ENCODE results near the gene RYR1. TPM values are rescaled to one million over a fixed set of nuclear protein-coding genes. Genes with fewer than 3 reads are reported as not detected.
"Not testable (repeated sequence)": the region's sequence is repeated elsewhere in the genome, so short reads cannot be mapped to it uniquely, and the experiment has no call there.

RYR1 gene
- total and polyA plus RNA-seq, 5 donors from 2014 or later = 0.07 to 4.9 (median 0.41) TPM

DNA sequence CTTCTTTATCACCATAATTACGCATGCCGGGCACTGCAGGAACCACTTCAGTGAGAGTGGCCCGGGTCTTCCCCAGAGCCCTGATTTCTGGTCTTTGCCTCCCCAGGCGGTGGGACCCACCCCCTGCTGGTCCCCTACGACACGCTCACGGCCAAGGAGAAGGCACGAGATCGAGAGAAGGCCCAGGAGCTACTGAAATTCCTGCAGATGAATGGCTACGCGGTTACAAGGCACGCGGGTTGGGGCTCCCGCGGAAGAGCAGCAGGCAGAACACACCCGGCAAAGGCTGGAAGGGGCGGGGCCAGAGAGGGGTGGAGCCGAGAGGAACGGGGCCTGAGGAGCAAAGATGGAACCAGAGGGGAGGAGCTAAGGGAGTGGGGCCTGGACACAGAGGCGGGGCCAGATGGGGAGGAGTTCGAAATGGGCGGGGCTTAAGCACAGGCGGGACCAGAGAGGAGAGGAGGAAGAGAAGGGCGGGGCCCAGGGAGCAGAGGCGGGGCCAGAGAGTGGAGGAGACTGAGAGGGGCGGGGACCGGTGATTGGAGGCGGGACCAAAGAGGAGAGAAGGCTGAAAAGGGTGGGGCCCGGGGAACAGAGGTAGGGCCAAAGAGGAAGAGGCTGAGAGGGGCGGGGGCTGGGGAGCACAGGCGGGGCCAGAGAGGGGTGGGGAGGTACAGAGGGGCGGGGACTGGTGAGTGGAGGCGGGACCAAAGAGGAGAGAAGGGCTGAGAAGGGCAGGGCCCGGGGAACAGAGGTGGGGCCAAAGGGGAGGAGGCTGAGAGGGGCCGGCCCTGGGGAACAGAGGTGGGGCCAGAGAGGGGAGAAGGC is 73.4 kb downstream of the RYR1 start:
- peaks cover 0 to under 1% (median 0%) of the 10 kb centered on the region in 7 donors for H3K9me3 Mint-ChIP-seq
- peak overlapping the region in 1 of 4 donors; percentile 52 for H3K4me3 Mint-ChIP-seq
- peak; percentile 80 to 94 (median 93) for DNase-seq
- Histone ChIP-seq H3K4me3 (ENCODE audit: low read depth, low read length) (no peak overlapping the region), H3K27me3 (ENCODE audit: control insufficient read depth, insufficient read depth, low read length) (no peaks in the 10 kb centered on the region), H3K9me3 (ENCODE audit: control insufficient read depth in 2 of 2, low read length in 2 of 2) (no peaks in the 10 kb centered on the region), H3K36me3 (ENCODE audit: control insufficient read depth, insufficient read depth, low read length) (no peaks in the 10 kb centered on the region), H3K4me1 (ENCODE audit: control insufficient read depth, insufficient read depth, low read length, poor library complexity, severe bottlenecking) (peaks cover 8% of the 10 kb centered on the region), H3K27ac (ENCODE audit: insufficient read depth, low read length, poor library complexity, severe bottlenecking) (no peak overlapping the region)
- H3K36me3 Mint-ChIP-seq = no peaks in the 10 kb centered on the region
- no peaks in the 10 kb centered on the region for H3K27me3 Mint-ChIP-seq
- peak; percentile 84 to 87 for ATAC-seq (ENCODE audit: low read depth in 2 of 2)
- H3K4me1 Mint-ChIP-seq = peaks cover 0 to 8% (median 1%) of the 10 kb centered on the region in 4 donors
- peak overlapping the region in 2 of 3 donors; percentile 71 to 86 for H3K27ac Mint-ChIP-seq

DNA sequence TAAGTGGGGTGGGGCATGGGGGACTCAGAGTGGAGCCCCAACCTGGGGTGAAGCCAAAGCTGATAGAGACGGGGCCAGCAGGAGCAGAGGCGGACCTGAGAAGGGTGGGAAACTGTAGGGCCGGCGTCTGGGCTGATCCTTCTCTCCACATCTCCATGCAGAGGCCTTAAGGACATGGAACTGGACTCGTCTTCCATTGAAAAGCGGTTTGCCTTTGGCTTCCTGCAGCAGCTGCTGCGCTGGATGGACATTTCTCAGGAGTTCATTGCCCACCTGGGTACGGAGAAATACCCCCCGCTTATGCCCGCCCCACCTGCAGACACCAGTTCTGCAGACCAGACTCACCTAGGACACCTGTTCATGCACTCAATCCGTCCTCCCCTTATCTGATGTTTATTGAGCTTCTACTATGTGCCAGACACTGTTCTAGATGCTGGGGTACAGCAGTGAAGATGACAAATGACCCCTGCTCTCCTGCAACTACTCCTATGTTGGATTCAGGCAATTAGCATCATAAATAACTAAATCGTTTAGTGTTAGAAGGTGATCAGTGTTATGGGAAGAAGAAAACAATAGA is 74.1 kb downstream of the RYR1 start:
- Histone ChIP-seq H3K27ac (ENCODE audit: insufficient read depth, low read length, poor library complexity, severe bottlenecking) (no peak overlapping the region), H3K4me3 (ENCODE audit: low read depth, low read length) (no peak overlapping the region), H3K9me3 (ENCODE audit: control insufficient read depth in 2 of 2, low read length in 2 of 2) (no peaks in the 10 kb centered on the region), H3K4me1 (ENCODE audit: control insufficient read depth, insufficient read depth, low read length, poor library complexity, severe bottlenecking) (peaks cover 8% of the 10 kb centered on the region), H3K36me3 (ENCODE audit: control insufficient read depth, insufficient read depth, low read length) (no peaks in the 10 kb centered on the region), H3K27me3 (ENCODE audit: control insufficient read depth, insufficient read depth, low read length) (no peaks in the 10 kb centered on the region)
- DNase-seq (no peak), ATAC-seq (ENCODE audit: low read depth in 2 of 2) (no peak)
- Mint-ChIP-seq H3K27ac (no peak overlapping the region), H3K9me3 (no peaks in the 10 kb centered on the region), H3K4me1 (peaks cover 0 to 8% (median 1%) of the 10 kb centered on the region in 4 donors), H3K27me3 (no peaks in the 10 kb centered on the region), H3K4me3 (no peak overlapping the region), H3K36me3 (no peaks in the 10 kb centered on the region)

DNA sequence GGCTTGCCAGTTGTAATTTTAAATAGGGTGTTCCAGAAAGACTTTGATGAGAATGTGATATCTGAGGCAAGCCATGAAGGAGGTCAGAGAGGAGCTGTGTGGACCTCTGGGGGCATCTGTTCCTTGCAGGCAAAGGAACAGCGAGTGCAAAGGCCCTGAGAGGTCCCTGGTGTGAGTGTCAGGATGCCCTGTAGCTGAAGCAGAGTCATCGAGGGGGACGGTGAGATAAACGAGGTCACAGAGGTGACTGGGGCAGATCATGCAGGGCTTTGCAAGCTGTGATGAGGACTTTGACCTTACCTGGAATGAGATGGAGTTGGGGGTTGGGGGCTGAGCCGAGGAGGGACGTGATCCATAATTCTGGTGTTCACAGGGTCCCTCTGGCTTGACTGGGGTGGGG is 75.0 kb downstream of the RYR1 start:
- Histone ChIP-seq H3K36me3 (ENCODE audit: control insufficient read depth, insufficient read depth, low read length) (no peaks in the 10 kb centered on the region), H3K9me3 (ENCODE audit: control insufficient read depth in 2 of 2, low read length in 2 of 2) (no peaks in the 10 kb centered on the region), H3K4me1 (ENCODE audit: control insufficient read depth, insufficient read depth, low read length, poor library complexity, severe bottlenecking) (peaks cover 8% of the 10 kb centered on the region), H3K27ac (ENCODE audit: insufficient read depth, low read length, poor library complexity, severe bottlenecking) (no peak overlapping the region), H3K4me3 (ENCODE audit: low read depth, low read length) (no peak overlapping the region), H3K27me3 (ENCODE audit: control insufficient read depth, insufficient read depth, low read length) (no peaks in the 10 kb centered on the region)
- ATAC-seq (ENCODE audit: low read depth in 2 of 2) (no peak), DNase-seq (no peak)
- Mint-ChIP-seq H3K4me3 (no peak overlapping the region), H3K27me3 (no peaks in the 10 kb centered on the region), H3K27ac (no peak overlapping the region), H3K9me3 (no peaks in the 10 kb centered on the region), H3K36me3 (no peaks in the 10 kb centered on the region), H3K4me1 (peaks cover 0 to 8% (median 1%) of the 10 kb centered on the region in 4 donors)

DNA sequence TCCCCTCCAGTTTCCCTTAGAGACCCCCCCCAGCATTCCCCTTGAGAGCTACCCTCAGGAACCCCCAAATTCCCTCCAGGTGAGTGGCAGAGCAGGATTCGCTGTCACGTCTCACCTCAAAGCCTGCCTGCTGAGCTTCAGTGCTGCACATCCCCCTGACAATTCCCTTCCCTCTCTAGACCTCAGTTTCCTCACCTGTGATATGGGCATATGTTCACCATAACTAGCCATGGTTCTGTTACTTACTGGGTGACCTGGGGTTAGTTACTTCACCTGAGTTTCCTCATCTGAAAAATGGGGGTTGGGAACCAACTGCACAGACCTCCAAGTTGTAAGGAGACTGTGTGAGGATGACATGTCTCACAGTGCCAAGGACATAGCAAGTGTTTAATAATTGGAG is 75.5 kb downstream of the RYR1 start:
- no peak for DNase-seq
- Histone ChIP-seq H3K27me3 (ENCODE audit: control insufficient read depth, insufficient read depth, low read length) (no peaks in the 10 kb centered on the region), H3K9me3 (ENCODE audit: control insufficient read depth in 2 of 2, low read length in 2 of 2) (no peaks in the 10 kb centered on the region), H3K4me1 (ENCODE audit: control insufficient read depth, insufficient read depth, low read length, poor library complexity, severe bottlenecking) (peaks cover 8% of the 10 kb centered on the region), H3K27ac (ENCODE audit: insufficient read depth, low read length, poor library complexity, severe bottlenecking) (no peak overlapping the region), H3K4me3 (ENCODE audit: low read depth, low read length) (no peak overlapping the region), H3K36me3 (ENCODE audit: control insufficient read depth, insufficient read depth, low read length) (no peaks in the 10 kb centered on the region)
- peaks cover 0 to 13% (median 3%) of the 10 kb centered on the region in 4 donors for H3K4me1 Mint-ChIP-seq
- H3K27me3 Mint-ChIP-seq = no peaks in the 10 kb centered on the region
- H3K27ac Mint-ChIP-seq = no peak overlapping the region
- H3K4me3 Mint-ChIP-seq = no peak overlapping the region
- H3K9me3 Mint-ChIP-seq = no peaks in the 10 kb centered on the region
- no peaks in the 10 kb centered on the region for H3K36me3 Mint-ChIP-seq
- no peak for ATAC-seq (ENCODE audit: low read depth in 2 of 2)

DNA sequence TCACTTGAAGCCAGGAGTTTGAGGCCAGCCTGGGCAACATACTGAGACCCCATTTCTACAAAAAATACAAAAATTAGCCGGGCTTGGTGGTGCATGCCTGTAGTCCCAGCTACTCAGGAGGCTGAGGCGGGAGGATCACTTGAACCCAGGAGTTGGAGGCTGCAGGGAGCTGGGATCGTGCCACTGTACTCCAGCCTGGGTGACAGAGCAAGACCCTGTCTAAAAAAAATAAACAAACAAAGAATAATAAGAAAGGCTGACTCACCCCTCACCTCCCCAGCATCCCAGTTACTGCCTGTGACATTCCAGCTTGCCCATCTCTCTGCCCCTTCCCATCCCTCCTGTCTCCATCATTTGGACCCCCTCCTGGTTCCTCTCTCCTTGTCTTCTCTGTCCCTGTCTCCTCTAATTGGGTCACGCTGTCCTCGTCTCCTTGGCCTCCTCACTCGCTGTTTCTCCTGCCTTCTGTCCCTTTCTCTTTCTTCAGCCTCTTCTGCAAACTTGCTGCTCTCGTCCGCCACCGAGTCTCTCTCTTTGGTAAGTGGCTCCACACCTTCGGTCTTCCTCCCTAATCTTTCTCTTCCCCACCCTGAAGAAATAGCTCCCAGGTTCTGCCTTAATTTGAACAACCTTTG is 77.7 kb downstream of the RYR1 start:
- Mint-ChIP-seq H3K4me1 (peaks cover 0 to 25% (median 6%) of the 10 kb centered on the region in 4 donors), H3K9me3 (no peaks in the 10 kb centered on the region), H3K27ac (no peak overlapping the region), H3K27me3 (no peaks in the 10 kb centered on the region), H3K4me3 (peak overlapping the region in 1 of 4 donors; percentile 60), H3K36me3 (no peaks in the 10 kb centered on the region)
- no peaks in the 10 kb centered on the region for H3K36me3 ChIP-seq (ENCODE audit: control insufficient read depth, insufficient read depth, low read length)
- no peak for DNase-seq
- H3K27me3 ChIP-seq (ENCODE audit: control insufficient read depth, insufficient read depth, low read length) = no peaks in the 10 kb centered on the region
- ATAC-seq (ENCODE audit: low read depth in 2 of 2) = no peak
- no peak overlapping the region for H3K27ac ChIP-seq (ENCODE audit: insufficient read depth, low read length, poor library complexity, severe bottlenecking)
- peaks cover 21% of the 10 kb centered on the region for H3K4me1 ChIP-seq (ENCODE audit: control insufficient read depth, insufficient read depth, low read length, poor library complexity, severe bottlenecking)
- no peak overlapping the region for H3K4me3 ChIP-seq (ENCODE audit: low read depth, low read length)
- H3K9me3 ChIP-seq (ENCODE audit: control insufficient read depth in 2 of 2, low read length in 2 of 2) = no peaks in the 10 kb centered on the region

DNA sequence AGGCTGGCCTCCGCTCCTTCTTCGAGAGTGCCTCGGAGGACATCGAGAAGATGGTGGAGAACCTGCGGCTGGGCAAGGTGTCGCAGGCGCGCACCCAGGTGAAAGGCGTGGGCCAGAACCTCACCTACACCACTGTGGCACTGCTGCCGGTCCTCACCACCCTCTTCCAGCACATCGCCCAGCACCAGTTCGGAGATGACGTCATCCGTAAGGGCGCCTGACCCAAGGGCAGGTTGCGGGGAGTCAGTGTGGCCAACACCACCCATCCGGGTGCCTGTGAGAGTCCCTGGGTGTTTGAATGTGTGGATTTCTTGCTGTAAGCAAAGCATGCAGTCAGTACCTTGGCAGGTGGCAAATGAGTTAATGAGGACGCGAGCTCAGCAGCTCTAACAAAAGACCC is 78.8 kb downstream of the RYR1 start:
- ATAC-seq (ENCODE audit: low read depth in 2 of 2) (no peak), DNase-seq (no peak)
- no peaks in the 10 kb centered on the region for H3K27me3 ChIP-seq (ENCODE audit: control insufficient read depth, insufficient read depth, low read length)
- H3K36me3 Mint-ChIP-seq = no peaks in the 10 kb centered on the region
- H3K4me3 ChIP-seq (ENCODE audit: low read depth, low read length) = no peak overlapping the region
- no peaks in the 10 kb centered on the region for H3K27me3 Mint-ChIP-seq
- H3K36me3 ChIP-seq (ENCODE audit: control insufficient read depth, insufficient read depth, low read length) = no peaks in the 10 kb centered on the region
- no peak overlapping the region for H3K4me3 Mint-ChIP-seq
- H3K27ac Mint-ChIP-seq = no peak overlapping the region
- peaks cover 0 to 17% (median 6%) of the 10 kb centered on the region in 4 donors for H3K4me1 Mint-ChIP-seq
- no peak overlapping the region for H3K27ac ChIP-seq (ENCODE audit: insufficient read depth, low read length, poor library complexity, severe bottlenecking)
- H3K9me3 ChIP-seq (ENCODE audit: control insufficient read depth in 2 of 2, low read length in 2 of 2) = no peaks in the 10 kb centered on the region
- H3K4me1 ChIP-seq (ENCODE audit: control insufficient read depth, insufficient read depth, low read length, poor library complexity, severe bottlenecking) = peaks cover 13% of the 10 kb centered on the region
- no peaks in the 10 kb centered on the region for H3K9me3 Mint-ChIP-seq

DNA sequence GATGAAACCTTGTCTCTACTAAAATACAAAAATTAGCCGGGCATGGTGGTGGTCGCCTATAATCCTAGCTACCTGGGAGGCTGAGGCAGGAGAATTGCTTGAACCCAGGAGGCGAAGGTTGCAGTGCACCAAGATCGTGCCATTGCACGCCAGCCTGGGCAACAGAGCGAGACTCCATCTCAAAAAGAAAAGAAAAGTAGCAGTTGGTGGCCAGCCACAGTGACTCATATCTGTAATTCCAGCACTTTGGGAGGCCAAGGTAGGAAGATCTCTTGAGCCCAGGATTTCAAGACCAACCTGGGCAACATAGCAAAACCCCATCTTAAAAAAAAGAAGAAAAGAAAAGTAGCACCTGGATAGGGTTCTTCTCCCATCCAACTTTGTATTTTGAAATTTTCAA is 79.7 kb downstream of the RYR1 start:
- not testable (repeated sequence) for H3K36me3 Mint-ChIP-seq; H3K27me3 Mint-ChIP-seq; H3K36me3 ChIP-seq (ENCODE audit: control insufficient read depth, insufficient read depth, low read length); H3K4me3 ChIP-seq (ENCODE audit: low read depth, low read length); H3K9me3 Mint-ChIP-seq; H3K27me3 ChIP-seq (ENCODE audit: control insufficient read depth, insufficient read depth, low read length); ATAC-seq (ENCODE audit: low read depth in 2 of 2); H3K27ac ChIP-seq (ENCODE audit: insufficient read depth, low read length, poor library complexity, severe bottlenecking); H3K9me3 ChIP-seq (ENCODE audit: control insufficient read depth in 2 of 2, low read length in 2 of 2); DNase-seq
- H3K4me1 ChIP-seq (ENCODE audit: control insufficient read depth, insufficient read depth, low read length, poor library complexity, severe bottlenecking) = peaks cover 13% of the 10 kb centered on the region
- Mint-ChIP-seq H3K4me3 (peak overlapping the region in 1 of 4 donors; percentile 54), H3K27ac (peak overlapping the region in 1 of 3 donors; percentile 60), H3K4me1 (peaks cover 0 to 17% (median 5%) of the 10 kb centered on the region in 4 donors)

Measured in CD4-positive, CD25-positive, alpha-beta regulatory T cell (primary cell).